Myocyte (in vitro differentiated cells): Measurements from ENCODE around the gene ALLC. TPM values are rescaled to one million over a fixed set of nuclear protein-coding genes. Genes with fewer than 3 reads are reported as not detected.
"Not testable (repeated sequence)": the region's sequence is repeated elsewhere in the genome, so short reads cannot be mapped to it uniquely, and the experiment has no call there.

ENCODE experiments used
- DNase-seq: peaks from one replicate; pipeline ENCODE4 v3.0.0-alpha.2; 2012; ENCODE audit warnings: low read depth
- total RNA-seq: library from RNA; depleted of rRNA; stranded (reverse); fragments of >200 nt; gene quantifications from 2 replicates; pipeline ENCODE4 v1.2.3, GENCODE V29; 2014

Gene ALLC
- total RNA-seq, 1 donor from 2014 or later: not detected

DNA sequence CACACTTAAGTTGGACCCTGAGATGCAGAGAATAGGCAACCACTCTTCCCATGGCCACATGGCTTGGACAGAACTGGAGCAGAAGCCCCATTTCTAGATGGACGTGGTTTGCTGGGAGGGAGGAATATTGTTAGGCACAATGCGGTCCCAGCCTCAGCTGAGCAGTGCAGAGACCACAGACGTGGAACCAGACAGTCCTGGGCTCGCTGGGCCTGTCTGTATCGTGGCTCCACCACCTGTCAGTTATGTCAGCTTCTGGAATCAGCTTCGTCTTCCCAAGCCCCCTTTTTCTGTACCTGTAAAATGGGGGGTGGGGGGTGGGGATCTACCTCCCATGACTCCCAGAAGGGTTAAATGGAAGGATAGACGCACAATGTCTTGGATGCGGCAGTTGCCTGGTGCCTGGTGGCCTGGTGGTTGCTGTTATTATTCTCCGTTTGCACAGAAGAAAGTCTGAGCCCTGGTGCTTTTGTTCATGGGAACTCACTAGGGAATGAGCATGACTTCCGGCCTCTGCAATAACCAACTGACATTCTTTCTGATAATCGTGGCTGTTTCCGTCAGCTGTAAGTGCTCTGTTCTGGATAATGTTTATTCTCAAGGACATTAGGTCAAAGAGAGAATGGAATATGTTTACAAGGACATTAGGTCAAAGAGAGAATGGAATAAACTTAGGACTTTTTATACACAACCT is 31.7 kb upstream of the ALLC start:
- no peak for DNase-seq

DNA sequence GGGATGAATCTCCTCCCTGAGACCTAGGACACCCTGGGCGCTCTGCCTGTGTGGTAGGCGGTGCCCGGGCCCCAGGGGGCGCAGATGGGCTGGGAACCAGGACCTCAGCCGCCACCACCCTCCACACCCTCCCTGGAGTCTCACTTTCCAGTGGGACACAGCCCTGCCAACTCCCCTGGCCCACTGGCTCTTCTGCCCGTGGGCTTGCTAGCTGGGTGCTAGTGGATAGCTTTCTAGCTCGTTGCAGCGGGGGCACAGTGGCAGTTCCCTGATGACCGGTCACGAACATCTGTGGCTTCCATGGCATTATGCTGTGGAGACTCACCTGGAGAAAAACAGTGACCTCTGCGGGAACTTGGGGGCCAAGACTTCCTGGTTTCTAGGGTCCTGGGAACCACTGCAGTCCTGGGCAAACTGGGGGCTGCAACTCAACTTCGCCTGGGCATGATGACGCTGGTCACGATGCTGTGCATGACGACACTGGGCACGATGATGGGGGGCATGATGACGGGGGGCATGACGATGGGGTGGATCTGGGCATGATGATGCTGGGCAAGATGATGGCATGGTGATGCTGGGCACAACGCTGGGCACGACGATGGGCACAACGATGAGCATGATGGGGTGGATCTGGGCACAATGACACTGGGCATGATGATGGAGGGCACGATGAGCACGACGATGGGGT is 31.0 kb upstream of the ALLC start:
- no peak for DNase-seq

DNA sequence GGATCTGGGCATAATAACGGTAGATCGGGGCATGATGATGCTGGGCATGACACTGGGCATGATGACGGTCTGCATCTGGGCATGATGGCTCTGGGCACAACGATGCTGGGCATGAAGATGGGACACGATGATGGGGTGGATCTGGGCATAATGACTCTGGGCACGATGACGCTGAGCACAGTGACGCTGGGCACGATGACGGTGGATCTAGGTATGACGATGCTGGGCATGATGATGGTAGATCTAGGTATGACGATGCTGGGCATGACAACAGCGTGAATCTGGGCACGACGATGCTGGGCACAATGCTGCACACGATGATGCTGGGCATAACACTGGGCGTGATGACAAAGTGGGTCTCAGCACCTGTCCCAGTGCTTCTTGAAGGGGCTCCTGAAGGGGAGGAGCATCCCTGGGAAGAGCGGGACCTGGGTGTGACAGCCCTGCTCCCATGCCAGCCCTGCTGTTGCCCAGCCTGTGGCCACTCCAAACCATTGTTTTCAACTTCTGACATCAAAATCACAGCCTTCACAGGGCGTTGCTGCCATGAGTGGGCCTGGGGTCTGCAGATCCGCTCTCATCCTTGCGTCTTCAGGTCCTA is 30.4 kb upstream of the ALLC start:
- DNase-seq: no peak

DNA sequence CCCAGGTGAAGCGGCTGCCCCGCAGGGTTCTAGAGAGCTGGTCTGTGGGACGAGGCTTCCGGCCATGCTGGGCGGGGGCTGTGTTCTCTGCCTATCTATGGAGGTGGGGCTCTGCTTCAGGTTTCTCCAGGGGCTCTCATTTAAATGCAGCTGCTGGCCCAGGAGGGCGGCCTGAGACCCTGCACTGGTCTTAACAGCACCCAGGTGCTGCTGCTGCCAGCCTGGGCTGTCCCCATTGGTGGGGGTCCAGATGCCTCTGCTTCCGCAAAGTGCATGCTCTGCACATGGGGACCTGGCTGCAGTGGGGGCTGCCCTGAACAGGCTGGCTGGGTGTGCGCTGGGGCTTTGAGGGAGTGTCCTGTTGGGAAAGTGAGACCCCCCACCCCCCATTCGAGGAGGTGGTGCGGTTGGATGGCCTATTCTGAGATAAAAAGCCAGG is 29.7 kb upstream of the ALLC start:
- no peak for DNase-seq

DNA sequence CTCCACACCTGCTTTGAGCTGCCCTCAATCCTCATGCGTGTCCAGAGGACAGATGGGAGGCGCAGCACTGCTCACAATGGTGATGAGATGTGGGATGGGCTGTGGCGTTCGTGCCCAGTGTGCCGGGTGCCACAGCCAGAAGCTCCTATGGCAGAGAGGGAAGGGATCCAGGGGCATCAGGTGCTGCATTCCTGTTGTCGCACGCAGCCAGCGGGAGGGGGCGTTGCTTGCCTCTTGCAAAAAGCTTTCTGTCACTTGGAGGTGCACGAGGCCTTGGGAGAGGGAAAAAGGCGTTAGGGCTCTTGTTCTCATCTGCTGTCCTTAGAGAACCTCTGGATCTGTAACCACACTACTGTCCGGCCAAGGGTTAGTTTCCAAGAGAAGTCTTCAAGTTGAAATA is 29.2 kb upstream of the ALLC start:
- no peak for DNase-seq

DNA sequence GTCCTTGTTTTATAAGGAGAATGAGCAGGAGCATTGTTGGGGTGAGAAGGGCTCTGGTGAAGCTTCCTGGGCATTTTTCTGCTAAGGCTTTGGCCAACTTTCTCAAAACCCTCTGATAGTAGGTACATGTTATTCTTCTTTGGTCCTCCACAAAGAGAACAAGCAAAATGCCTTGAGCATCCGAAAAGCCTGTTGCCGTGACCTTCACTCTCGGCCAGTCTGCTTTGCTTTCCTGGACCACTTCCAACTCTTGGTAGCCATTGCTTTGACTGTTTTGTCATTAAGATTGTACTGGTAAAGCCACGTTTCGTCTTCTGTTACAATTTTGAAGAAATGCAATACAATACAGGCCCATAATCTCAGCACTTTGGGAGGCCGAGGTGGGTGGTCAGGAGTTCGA is 27.4 kb upstream of the ALLC start:
- DNase-seq: no peak

DNA sequence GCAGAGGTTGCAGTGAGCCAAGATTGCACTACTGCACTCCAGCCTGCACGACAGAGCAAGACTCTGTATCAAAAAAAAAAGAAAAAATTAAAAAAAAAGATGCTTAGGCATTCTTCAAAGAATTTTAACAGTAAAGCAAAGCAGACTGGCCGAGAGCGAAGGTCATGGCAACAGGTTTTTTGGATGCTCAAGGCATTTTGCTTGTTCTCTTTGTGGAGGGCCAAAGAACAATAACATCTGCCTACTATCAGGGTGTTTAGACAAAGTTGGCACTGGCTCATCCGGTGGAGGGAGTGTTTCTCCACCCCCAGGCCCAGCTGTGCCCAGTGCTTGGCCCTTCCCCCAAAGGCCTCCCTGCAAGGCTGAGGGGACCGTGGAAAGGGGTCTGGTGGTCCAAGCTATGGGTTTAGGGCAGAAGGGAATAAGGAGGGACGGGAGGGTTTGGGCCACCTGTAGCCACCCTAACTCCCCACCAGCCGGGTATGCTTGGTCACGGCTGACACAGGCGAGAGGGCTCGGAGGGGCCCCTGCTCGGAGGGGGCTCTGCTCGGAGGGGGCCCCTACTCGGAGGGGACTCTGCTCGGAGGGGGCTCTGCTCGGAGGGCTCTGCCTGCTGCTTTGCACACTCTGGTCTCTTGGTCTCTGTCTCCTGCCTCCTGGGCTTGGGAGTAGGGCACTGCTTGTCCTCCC is 26.7 kb upstream of the ALLC start:
- DNase-seq: no peak

DNA sequence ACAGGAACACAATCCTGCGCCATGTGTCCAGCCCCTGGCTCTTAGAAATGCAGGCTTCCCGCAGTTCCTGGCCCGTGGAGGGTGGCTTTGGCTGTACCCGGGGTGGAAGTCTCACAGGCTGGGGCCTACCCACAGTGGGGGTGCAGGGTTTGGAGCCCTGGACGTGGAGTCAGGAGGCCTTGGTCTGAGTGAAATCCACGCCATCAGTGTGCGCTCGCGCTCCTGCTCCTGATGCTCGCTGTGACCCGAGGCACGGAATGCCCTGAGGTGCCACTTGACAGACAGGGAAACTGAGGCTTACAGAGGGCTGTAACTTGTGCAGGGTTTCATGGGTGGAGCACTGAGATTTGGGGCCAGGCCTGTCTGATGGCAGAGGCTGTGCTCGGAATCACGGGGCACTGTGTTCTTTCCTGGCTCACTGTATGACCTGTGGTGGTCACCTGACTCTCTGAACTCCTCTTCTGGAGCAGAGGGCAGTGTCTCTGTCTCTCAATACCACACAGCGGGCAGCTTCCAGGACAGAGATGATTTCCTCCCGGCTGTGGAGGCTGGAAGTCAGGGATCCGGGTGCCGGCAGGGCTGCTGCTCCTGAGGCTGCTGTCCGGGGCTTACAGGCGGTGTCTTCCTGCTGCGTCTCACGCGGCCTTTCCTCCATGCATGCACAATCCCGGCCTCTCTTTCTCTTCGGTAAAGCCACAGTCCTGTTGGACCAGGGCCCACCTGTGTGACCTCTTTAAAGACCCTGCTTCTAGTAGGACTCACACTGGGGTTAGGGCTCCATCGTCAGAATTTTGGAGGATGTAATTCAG is 25.9 kb upstream of the ALLC start:
- DNase-seq: no peak

DNA sequence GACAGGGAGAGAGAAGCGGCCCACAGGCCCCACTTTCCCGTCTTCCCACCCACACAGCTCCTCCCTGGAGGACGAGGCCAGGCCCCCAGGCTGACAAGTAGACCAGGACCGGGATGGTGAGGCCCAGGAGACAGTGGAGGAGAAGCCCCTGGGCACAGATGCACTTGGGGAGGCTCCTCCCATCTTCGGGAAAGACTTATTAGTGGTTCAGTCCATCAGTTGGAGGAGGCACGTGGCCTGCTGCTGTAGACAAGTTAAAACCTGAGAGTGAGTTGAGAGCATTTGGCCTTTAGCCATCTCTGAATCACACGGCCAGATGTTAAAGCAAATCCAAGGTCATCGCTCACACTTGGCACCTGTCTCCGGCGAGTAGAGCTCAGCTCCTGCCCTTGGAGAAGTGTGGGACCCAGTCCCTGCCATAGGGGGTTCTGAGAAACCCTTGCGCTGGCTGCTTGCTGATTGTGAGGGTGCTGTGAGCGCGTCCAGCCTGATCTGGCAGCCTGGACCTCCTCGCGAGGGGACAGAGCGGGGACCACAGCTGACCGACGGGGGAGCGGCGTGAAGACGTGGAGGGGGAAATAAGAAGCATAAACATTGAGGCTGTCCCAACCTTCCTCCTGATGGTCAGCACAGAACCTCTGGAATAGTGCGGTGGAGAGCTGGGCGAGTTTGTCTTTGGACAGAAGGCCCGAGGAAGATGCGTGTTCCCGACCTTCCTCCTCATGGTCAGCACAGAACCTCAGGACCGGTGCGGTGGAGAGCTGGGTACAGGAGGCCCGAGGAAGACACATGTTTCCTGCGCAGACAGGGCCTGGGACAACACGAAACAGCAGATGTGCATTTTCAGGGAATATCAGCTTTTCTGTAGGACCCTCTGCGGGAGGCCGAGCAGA is 24.7 kb upstream of the ALLC start:
- DNase-seq: no peak

DNA sequence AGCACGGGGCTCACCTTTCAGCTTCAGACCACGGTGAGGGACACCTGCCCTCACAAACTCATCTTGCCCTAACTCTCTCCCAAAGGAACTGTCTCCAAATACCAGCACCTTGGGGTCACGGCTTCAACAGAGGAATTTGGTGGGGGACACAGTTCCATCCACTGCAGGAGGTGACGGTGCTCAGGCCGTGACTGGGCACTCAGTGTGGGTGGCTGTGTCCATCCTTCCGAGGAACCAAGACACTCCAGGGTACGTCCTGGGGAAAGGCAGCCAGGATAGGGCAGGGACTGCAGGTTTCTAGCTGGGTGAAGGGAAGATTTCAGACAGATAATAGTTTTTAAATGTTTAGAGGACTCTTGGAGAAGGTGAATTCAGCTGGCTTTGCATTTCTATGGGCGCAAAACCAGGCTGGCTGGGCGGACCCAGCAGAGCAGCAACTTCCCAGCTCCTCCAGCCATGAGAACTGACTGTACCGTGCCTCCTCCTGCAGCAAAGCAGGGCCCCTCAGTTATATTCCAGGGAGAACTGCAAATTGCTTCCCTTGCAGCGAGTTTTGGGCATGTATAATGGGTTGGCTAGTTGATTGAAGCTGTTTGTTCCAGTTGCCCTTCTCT is 23.9 kb upstream of the ALLC start:
- DNase-seq: no peak

DNA sequence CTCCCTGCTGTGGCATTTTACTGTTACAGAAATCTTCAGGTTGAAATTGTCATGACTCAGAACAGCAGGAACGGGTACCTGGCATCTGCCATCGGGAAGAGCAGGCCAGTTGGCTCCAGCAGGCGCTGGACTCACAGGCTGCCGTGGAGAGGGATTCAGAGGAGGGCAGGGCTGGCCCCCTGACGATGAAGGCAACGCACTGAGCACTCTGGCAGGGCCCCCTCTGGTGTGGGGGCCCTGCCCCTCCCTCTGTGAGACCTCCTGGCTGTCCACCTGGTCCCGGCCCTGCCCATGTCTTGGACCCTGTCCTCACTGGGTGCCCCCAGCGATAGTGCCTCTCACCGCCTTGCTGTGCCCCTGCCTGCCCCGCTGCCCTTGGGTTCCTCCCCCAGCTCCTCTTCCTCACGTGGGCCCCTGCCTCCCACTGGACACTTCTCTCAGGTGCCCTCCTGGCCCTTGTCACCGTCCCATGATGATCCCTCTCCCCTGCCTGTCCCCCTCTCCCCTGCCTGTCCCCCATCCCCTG is 23.3 kb upstream of the ALLC start:
- no peak for DNase-seq

DNA sequence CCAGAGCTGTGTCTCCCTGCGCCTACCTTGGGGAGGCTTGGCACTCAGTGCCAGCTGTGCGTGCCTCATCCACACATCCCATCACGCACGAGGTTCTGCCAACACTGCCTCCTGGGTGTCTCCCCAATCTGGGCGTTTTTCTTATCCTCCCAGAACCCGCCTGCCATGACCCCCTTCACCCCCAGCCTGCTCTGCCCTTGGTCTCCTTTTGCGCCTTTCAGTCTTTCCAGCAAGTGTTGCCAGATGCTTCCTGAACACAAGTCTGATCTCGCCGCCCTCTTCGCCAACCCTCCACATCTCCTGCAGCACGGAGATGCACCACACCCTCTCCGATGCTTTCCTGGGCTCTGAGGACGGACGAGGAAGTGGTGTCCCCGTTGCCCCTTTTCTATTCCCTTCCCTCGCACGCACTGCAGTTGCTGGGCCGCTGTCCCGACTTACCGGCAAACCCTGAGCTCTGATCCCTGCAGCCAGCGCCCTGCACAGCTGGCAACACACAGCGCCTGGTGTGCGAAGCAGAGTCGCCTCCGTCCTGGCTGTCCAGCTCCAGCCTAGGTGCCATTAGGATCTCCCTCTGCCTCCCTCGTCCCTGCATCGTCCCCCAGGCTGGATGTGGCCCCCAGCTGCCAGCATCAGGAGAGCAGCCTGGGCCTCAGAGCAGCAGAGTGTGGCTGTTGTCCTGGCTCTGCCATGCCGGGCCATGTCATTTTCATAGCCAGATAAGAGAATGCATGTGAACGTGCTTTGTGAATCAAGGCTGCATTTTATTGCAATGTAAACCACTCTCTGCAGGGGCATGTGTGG is 22.6 kb upstream of the ALLC start:
- DNase-seq: no peak

DNA sequence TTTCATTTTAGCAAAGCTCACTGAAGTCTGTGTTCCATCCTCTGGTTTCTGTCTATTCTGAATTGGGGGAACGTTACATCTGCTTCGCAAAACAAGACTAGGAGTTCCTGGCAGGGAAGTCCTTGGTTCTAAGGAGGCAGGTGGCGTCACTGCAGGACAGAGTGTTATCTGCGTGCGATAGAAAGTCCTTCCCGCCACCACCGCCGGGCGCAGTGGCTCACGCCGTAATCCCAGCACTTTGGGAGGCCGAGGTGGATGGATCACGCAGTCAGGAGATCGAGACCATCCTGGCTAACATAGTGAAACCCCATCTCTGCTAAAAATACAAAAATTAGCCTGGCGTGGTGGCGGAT is 22.0 kb upstream of the ALLC start:
- not testable (repeated sequence) for DNase-seq

DNA sequence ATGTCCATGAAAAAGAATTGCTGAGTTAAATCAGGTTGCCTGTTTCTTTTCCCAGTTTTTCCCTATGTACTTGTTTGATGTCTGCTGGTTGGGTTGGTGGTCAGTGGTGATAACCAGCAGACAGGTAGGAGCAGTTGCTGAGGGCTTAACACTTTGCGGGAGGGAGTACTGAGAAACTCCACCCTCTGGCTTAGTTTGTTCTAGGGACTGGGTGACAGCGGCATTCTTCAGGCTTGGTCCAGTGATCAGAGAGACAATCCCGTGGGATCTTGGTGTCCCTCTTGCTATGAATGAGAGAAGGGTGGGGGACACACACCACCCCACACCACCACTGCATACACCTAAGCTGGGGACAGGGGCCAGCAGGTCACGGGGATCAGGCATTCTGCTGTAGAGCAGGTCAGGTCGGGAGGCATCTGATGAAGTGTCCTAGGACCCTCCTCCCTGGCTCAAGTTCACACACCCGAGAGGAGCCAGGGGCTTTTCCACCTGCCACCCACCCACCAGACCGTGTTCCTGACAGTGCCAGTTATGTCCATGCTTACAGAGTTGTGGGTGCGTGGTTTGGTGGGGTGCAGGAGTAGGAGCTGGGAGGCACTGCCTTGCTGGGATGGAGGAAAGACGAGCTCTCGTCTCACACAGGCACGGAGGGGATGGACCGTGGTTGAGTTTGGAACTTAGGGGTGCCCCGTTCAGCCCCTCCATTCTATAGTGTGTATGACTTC is 21.3 kb upstream of the ALLC start:
- DNase-seq: no peak

DNA sequence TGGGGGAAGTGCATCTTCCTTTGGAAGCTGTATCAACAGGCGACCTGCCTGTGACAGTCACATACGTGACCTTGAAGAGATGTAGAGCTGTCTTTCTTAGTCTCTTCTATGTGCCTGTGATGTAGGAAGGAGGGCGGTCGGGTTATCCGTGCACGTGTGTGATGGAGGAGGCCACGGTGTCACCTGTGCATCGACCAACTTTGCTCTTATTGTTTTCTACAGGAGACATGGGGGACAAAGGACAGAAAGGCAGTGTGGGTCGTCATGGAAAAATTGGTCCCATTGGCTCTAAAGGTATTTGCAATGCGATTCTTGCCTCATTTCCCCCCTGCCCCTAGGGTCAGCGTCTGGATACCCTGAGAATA is 20.7 kb upstream of the ALLC start:
- DNase-seq: no peak

DNA sequence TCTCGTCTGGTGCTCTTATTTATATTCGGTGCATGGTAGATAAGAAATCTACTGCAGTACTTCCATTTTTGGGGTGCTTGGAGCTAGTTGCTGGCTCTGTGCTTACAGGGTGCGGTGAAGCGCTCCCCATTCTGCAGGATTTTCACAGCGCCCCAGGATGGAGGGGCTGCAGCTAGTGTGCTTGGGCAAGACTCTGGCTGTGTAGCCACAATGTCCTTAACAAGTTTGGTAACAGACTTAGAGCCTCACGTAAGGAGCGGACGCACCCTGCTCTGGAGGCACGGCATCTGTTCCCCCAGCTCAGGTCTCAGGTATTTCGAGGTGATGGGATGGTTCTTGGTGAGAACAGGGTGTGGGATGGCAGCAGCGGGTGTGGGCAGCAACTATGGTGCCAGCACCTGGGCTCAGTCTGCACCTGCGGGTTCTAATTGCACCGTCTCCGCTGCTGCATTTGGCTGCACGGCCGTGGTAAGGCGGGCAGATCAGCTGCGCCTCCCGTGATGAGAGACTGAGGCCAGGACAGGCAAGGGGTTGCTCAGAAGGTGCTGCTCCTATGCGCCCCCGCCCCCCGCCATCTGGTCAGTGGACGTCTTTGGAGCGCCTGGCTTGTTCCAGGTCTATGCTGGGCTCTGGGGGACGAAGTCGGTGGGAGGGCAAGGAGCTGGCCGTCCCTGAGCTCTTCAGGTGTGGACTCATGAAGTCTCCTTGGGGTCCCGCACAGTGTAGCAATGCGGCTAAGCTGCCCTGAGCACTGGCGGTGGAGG is 20.1 kb upstream of the ALLC start:
- DNase-seq: no peak

DNA sequence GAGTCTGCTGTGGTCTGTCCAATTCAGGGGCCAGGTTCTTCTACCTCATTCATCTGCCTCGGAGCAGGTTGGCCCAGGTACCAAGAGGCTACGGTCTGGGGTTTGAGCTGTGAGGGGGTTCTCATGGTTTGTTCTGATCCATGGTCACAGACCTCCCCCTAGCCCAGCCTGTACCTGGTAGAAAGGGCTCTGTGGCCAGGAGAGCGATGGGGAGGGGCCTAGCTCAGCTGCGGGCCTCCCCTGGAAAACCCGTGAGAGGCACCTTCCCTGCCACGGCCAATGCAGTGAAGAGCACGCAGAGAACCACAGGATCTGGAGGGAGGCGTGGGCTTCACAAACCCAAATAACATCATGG is 19.6 kb upstream of the ALLC start:
- no peak for DNase-seq
